ENCODE measurements around the gene SRP68. TPM values are rescaled to one million over a fixed set of nuclear protein-coding genes. Genes with fewer than 3 reads are reported as not detected.

Gene SRP68
- total RNA-seq, 1 donor from 2014 or later, result 80.5 TPM

DNA sequence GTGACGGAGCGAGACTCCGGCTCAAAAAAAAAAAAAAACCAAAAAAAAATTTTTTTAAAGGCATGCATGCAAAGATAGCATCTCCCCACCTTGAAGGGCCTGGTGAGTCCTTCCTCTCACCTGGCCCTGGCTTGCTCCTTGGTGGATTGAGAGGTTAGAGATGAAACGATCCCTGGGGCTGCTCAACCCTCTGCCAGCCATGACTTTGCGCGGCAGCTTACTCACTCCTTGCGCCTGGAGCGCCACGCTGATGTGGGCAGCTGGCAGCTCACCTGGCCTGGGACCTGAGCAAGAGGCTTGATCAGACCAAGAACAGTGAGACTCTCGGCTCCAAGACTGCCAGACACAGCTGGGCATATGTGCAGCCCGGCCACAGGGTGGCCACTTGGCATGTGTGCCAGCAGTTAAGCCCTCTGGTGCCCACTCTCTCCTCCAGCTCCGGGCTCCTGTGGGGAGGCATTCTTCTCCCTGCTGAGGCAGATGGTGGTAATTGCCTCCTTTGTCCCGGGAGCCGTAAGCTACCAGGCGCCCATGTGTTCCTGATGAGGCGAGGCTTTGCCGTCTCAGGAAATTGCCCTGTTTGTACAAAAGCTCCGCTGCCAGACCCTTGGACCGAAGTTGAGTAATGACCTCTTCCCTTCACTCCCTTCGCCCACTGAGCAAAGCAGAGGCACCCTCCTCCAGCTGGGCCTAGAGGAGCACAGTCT lies 40.1 kb downstream of the SRP68 start:
- TF ChIP-seq, protein P1, sequence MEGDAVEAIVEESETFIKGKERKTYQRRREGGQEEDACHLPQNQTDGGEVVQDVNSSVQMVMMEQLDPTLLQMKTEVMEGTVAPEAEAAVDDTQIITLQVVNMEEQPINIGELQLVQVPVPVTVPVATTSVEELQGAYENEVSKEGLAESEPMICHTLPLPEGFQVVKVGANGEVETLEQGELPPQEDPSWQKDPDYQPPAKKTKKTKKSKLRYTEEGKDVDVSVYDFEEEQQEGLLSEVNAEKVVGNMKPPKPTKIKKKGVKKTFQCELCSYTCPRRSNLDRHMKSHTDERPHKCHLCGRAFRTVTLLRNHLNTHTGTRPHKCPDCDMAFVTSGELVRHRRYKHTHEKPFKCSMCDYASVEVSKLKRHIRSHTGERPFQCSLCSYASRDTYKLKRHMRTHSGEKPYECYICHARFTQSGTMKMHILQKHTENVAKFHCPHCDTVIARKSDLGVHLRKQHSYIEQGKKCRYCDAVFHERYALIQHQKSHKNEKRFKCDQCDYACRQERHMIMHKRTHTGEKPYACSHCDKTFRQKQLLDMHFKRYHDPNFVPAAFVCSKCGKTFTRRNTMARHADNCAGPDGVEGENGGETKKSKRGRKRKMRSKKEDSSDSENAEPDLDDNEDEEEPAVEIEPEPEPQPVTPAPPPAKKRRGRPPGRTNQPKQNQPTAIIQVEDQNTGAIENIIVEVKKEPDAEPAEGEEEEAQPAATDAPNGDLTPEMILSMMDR (IDR thresholded peaks at IDR 0.05; ENCODE audit: unreplicated experiment), result no peak
- H3K27me3 Mint-ChIP-seq (ENCODE audit: low read depth), result no peaks in the 10 kb centered on the region
- no peak overlapping the region for H3K4me3 Mint-ChIP-seq
- H3K4me1 Mint-ChIP-seq, result peaks cover 15% of the 10 kb centered on the region
- peaks cover 3% of the 10 kb centered on the region for H3K9me3 Mint-ChIP-seq
- DNase-seq (ENCODE audit: low spot score in 2 of 2, unreplicated experiment in 2 of 2), result no peak
- H3K36me3 Mint-ChIP-seq, result no peaks in the 10 kb centered on the region
- no peak overlapping the region for H3K27ac Mint-ChIP-seq

DNA sequence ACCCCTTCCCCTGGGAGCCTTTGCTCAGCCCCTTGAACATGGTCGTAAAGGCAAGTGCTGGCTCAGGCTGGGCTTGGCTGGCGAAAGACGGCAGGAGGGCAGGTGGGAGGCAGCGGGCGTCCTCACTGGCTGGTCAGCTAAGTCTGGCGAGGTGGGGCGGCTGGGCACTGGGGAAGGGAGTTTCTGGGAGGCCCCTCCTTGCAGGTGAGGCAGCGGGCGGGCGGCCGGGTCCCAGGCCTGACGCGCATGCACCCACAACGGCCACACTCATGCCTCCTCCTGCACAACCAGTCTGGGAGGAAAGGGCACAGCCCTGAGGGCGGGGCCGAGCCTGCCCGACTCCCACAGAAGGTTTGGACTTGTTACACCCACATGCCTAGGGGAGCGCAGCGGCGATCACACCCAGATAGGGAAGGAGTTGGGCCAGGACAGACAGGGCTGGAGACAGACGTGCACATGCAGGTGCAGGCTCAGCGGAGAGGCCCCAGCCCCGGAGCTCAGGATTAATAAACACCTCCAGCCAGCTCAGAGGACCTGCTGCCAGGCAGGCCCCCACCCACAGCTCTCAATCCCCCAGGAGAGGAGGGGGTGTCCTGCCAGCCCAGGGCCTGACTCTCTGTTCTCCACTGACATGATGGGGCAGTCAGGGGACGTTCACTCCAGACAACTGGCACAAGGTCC lies 45.0 kb downstream of the SRP68 start, which contains the start of gene EVPL:
Gene EVPL (minus strand): TSS at position 148 of the 681 bp plus-strand sequence. CDS start 108 bp downstream, at position 40.
- Mint-ChIP-seq H3K4me3 (no peak within 1 kb of the TSS), H3K27me3 (ENCODE audit: low read depth) (no peaks in the 10 kb centered on the region), H3K27ac (no peak within 1 kb of the TSS), H3K36me3 (no peaks in the 10 kb centered on the region), H3K9me3 (no peaks in the 10 kb centered on the region), H3K4me1 (peaks cover 12% of the 10 kb centered on the region)
- DNase-seq (ENCODE audit: low spot score in 2 of 2, unreplicated experiment in 2 of 2), result no peak
- TF ChIP-seq, protein P1 (IDR thresholded peaks at IDR 0.05; ENCODE audit: unreplicated experiment), result no peak

- no peak for DNase-seq (ENCODE audit: low spot score in 2 of 2, unreplicated experiment in 2 of 2)
- TF ChIP-seq, protein P1 (IDR thresholded peaks at IDR 0.05; ENCODE audit: unreplicated experiment), result no peak
- H3K9me3 Mint-ChIP-seq, result no peaks in the 10 kb centered on the region
- H3K27me3 Mint-ChIP-seq (ENCODE audit: low read depth), result no peaks in the 10 kb centered on the region
- no peak overlapping the region for H3K27ac Mint-ChIP-seq
- peaks cover 12% of the 10 kb centered on the region for H3K4me1 Mint-ChIP-seq
- H3K4me3 Mint-ChIP-seq, result no peak overlapping the region
- H3K36me3 Mint-ChIP-seq, result no peaks in the 10 kb centered on the region
Measured at GRCh38 chr17:76026714-76027158, 45.6 kb downstream of the SRP68 start.

DNA sequence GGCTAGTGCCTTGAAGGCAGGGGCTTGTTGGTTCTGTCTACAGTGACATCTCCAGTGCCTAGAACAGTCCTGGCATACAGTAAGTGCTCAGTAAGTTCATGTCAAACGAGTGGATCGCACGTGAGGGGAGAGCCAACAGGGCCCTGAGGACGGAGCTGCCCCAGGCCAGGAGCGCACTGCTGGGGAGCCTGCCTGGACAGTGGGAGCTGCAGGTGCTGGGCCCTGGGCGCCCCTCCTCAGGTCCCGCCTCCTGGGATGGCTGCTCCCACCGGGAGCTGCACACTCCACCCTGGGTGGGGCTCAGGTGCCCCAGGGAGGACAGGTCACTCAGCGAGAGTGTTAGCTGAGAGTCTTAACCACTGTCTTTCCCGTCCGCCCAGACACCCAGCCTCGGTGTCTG lies 47.0 kb downstream of the SRP68 start:
- no peak overlapping the region for H3K27ac Mint-ChIP-seq
- TF ChIP-seq, protein P1 (IDR thresholded peaks at IDR 0.05; ENCODE audit: unreplicated experiment), result no peak
- no peak overlapping the region for H3K4me3 Mint-ChIP-seq
- peaks cover 12% of the 10 kb centered on the region for H3K4me1 Mint-ChIP-seq
- no peaks in the 10 kb centered on the region for H3K9me3 Mint-ChIP-seq
- no peaks in the 10 kb centered on the region for H3K27me3 Mint-ChIP-seq (ENCODE audit: low read depth)
- H3K36me3 Mint-ChIP-seq, result no peaks in the 10 kb centered on the region
- DNase-seq (ENCODE audit: low spot score in 2 of 2, unreplicated experiment in 2 of 2), result no peak

- Mint-ChIP-seq H3K27ac (no peak overlapping the region), H3K4me3 (no peak overlapping the region), H3K36me3 (no peaks in the 10 kb centered on the region), H3K4me1 (peaks cover 6% of the 10 kb centered on the region), H3K27me3 (ENCODE audit: low read depth) (no peaks in the 10 kb centered on the region), H3K9me3 (no peaks in the 10 kb centered on the region)
- DNase-seq (ENCODE audit: low spot score in 2 of 2, unreplicated experiment in 2 of 2), result no peak
- TF ChIP-seq, protein P1 (IDR thresholded peaks at IDR 0.05; ENCODE audit: unreplicated experiment), result no peak
Measured at GRCh38 chr17:76024353-76024752, 48.0 kb downstream of the SRP68 start.
